HepG2 (cell line): ENCODE data around the gene SPATS2.

Source experiments
- ASH2L ChIP-seq: fragments of 300-600, 200-600 bp; sonication (generic); IDR thresholded peaks from 2 replicates; pipeline ENCODE4 v1.7.0; 2017; ENCODE audit warnings: low read depth, mild to moderate bottlenecking, moderate library complexity, mixed read lengths, low read length; ENCODE audit not compliant: insufficient read length
- CTCF ChIP-seq: sonication (generic); formaldehyde crosslinking; IDR thresholded peaks from 2 replicates; pipeline ENCODE4 v1.5.0; 2020; ENCODE audit warnings: mild to moderate bottlenecking, missing genetic modification reagents, moderate library complexity
- HDAC2 ChIP-seq: sonication (generic); formaldehyde crosslinking; IDR thresholded peaks from 2 replicates; pipeline ENCODE4 v1.4.0; 2020; ENCODE audit warnings: missing genetic modification reagents
- TFAP4 ChIP-seq: sonication (generic); IDR thresholded peaks from 2 replicates; pipeline ENCODE4 v1.6.1; 2016; ENCODE audit warnings: low read depth, borderline replicate concordance
- ZNF264 ChIP-seq: sonication (generic); formaldehyde crosslinking; IDR thresholded peaks from 2 replicates; pipeline ENCODE4 v1.4.0; 2020; ENCODE audit warnings: missing genetic modification reagents
- ZNF510 ChIP-seq: sonication (generic); formaldehyde crosslinking; IDR thresholded peaks from 2 replicates; pipeline ENCODE4 v1.4.0; 2020; ENCODE audit warnings: low read depth, mild to moderate bottlenecking, missing genetic modification reagents

GRCh38 chr12:49478949-49479664 lies 111.8 kb downstream of the SPATS2 start:
- no peak for TF ChIP-seq HDAC2
- no peak for TF ChIP-seq ZNF264 (CRISPR knock-in tag)
- TF ChIP-seq TFAP4, result no peak
- no peak for TF ChIP-seq ZNF510 (CRISPR knock-in tag)
- TF ChIP-seq ASH2L, result no peak
- no peak for TF ChIP-seq CTCF (CRISPR knock-in tag)
